ENCODE results near the gene SLC25A13.

SLC25A13 gene

GRCh38 chr7:96075510-96076349 lies 246.2 kb downstream of the SLC25A13 start:
- DNase-seq: peak; percentile 76

DNA sequence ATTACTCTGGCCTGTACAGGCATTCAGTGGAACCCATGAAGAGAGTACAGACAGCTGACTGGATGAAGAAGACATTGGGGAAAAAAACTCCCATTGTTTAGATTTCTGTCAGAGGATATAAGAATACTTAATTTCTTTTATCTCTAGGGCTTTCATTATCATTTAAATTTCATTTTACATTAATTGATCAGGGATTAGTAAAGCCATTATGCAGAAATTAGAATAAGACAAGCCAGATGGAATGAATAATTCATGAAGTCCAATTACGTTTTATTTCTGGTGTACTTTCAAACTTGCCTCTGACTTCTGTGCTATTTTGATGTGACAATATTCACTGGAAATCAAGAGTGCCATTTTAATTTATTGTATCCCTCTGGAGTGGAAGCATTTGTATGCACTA lies 247.0 kb downstream of the SLC25A13 start:
- DNase-seq: no peak

Measured in activated effector memory CD4-positive, alpha-beta T cell treated with anti-CD3 and anti-CD28 coated beads, Interleukin-2, amount 50 U/mL, for 16 hours (primary cell).